A673 (cell line): ENCODE measurements around the gene CDSN. TPM values are rescaled to one million over a fixed set of nuclear protein-coding genes. Genes with fewer than 3 reads are reported as not detected.

ENCODE experiments used
- BruUV-seq: library from RNA; stranded (reverse); fragments of 400-500 nt; replicated peaks from 2 replicates; lab custom pipeline; 2021; lab: Mats Ljungman, UMichigan
- CTCF ChIA-PET: fragments of 300-600 bp; sonication (Branson Sonifier 250); formaldehyde crosslinking; loops from one replicate; lab custom pipeline; 2022; ENCODE audit warnings: antibody characterized with exemption; lab: Charles Lee
- POLR2A ChIA-PET: fragments of 300-600 bp; sonication (Branson Sonifier 250); formaldehyde crosslinking; loops from one replicate; lab custom pipeline; 2022; ENCODE audit warnings: antibody characterized with exemption; ENCODE audit not compliant: low non-redundant PET; lab: Charles Lee
- DNase-seq: peaks from one replicate; pipeline ENCODE4 v3.0.0-alpha.2; 2015; ENCODE audit warnings: low spot score
- H3K27ac ChIP-seq: fragments of 200-600 bp; sonication (generic); 2 replicates; pipeline ENCODE4 v1.5.1; 2016; ENCODE audit warnings: mixed run types, low read depth, mild to moderate bottlenecking, mixed read lengths, antibody characterized with exemption, low read length; ENCODE audit not compliant: poor library complexity, severe bottlenecking
- H3K27me3 ChIP-seq: fragments of 200-600 bp; sonication (generic); replicated peaks from 2 replicates; pipeline ENCODE4 v1.6.1; 2017; ENCODE audit warnings: mixed run types, low read depth, mild to moderate bottlenecking, mixed read lengths, antibody characterized with exemption, low read length; ENCODE audit not compliant: insufficient read depth, poor library complexity
- H3K36me3 ChIP-seq: fragments of 200-600 bp; sonication (generic); 2 replicates; pipeline ENCODE4 v1.6.1; 2016; ENCODE audit warnings: mixed run types, mild to moderate bottlenecking, mixed read lengths, antibody characterized with exemption, low read length; ENCODE audit not compliant: insufficient read depth, poor library complexity, severe bottlenecking
- H3K4me1 ChIP-seq: fragments of 200-600 bp; sonication (generic); 2 replicates; pipeline ENCODE4 v1.6.1; 2017; ENCODE audit warnings: mixed run types, mild to moderate bottlenecking, mixed read lengths, antibody characterized with exemption, low read length; ENCODE audit not compliant: insufficient read depth, poor library complexity, severe bottlenecking
- H3K4me3 ChIP-seq: fragments of 200-600 bp; sonication (generic); 2 replicates; pipeline ENCODE4 v1.5.1; 2016; ENCODE audit warnings: low read depth, mixed run types, mild to moderate bottlenecking, mixed read lengths, low read length; ENCODE audit not compliant: poor library complexity, severe bottlenecking
- H3K9me3 ChIP-seq: fragments of 200-600 bp; sonication (generic); 2 replicates; pipeline ENCODE4 v1.6.1; 2016; ENCODE audit warnings: mixed run types, low read depth, mild to moderate bottlenecking, mixed read lengths, antibody characterized with exemption, low read length; ENCODE audit not compliant: poor library complexity, severe bottlenecking
- CTCF ChIP-seq: fragments of 300-800, 200-600 bp; sonication (generic); conservative IDR thresholded peaks from 2 replicates; pipeline ENCODE4 v1.5.1; 2017; ENCODE audit warnings: low read depth, mild to moderate bottlenecking, antibody characterized with exemption, low read length, moderate library complexity, mixed read lengths
- EZH2 ChIP-seq: fragments of 200-600 bp; sonication (generic); IDR thresholded peaks from 2 replicates; pipeline ENCODE4 v1.6.1; 2017; ENCODE audit warnings: borderline replicate concordance, low read depth, mild to moderate bottlenecking, mixed read lengths, antibody characterized with exemption, low read length; ENCODE audit not compliant: poor library complexity, severe bottlenecking
- intact Hi-C: fragments of 100-400 bp; cut with micrococcal nuclease; formaldehyde crosslinking; loops from one replicate; pipeline ENCODE4 v1.10.0; 2022; ENCODE audit not compliant: unreplicated experiment
- total RNA-seq: library from RNA; stranded (reverse); gene quantifications from 2 replicates; pipeline ENCODE4 v1.2.3, GENCODE V29; 2021

Gene CDSN
- total RNA-seq, 1 experiment from 2014 or later = not detected

- BruUV-seq = no TSS peak
- CTCF ChIA-PET = no interaction called here
- POLR2A ChIA-PET = no interaction called here
- Histone ChIP-seq H3K27me3 (no peaks in the 10 kb centered on the region), H3K4me1 (peaks cover 9% of the 10 kb centered on the region), H3K27ac (no peak overlapping the region), H3K4me3 (no peak overlapping the region), H3K9me3 (no peaks in the 10 kb centered on the region), H3K36me3 (no peaks in the 10 kb centered on the region)
- no peak for DNase-seq
- TF ChIP-seq EZH2 (no peak), CTCF (no peak)
- intact Hi-C loops = no loop called here
These were observed 1.0 kb upstream of the CDSN start for GRCh38 chr6:31121131-31121790.

- no peaks in the 10 kb centered on the region for H3K36me3 ChIP-seq
- intact Hi-C loops = no loop called here
- no peak overlapping the region for H3K4me3 ChIP-seq
- H3K9me3 ChIP-seq = no peaks in the 10 kb centered on the region
- TF ChIP-seq EZH2 (no peak), CTCF (no peak)
- H3K27ac ChIP-seq = no peak overlapping the region
- ChIA-PET CTCF (no interaction called here), POLR2A (no interaction called here)
- BruUV-seq = no TSS peak
- DNase-seq = no peak
- H3K27me3 ChIP-seq = no peaks in the 10 kb centered on the region
- H3K4me1 ChIP-seq = peaks cover 6% of the 10 kb centered on the region
These were observed 2.1 kb downstream of the CDSN start for GRCh38 chr6:31118178-31118577.

- no peak overlapping the region for H3K4me3 ChIP-seq
- intact Hi-C loops = no loop called here
These were observed 3.4 kb downstream of the CDSN start for GRCh38 chr6:31116661-31117385.

More at GRCh38 chr6:31116661-31117385, 3.4 kb downstream of the CDSN start:
- Histone ChIP-seq H3K4me1 (peaks cover 6% of the 10 kb centered on the region), H3K9me3 (no peaks in the 10 kb centered on the region), H3K27ac (no peak overlapping the region), H3K27me3 (no peaks in the 10 kb centered on the region), H3K36me3 (no peaks in the 10 kb centered on the region)
- TF ChIP-seq EZH2 (no peak), CTCF (no peak)
- ChIA-PET CTCF (interaction anchor here (1.5 kb wide), 1 partner anchor 29 kb away, joined by 5 read pairs; no protein-coding TSS in a partner anchor), POLR2A (interaction anchor here (0.5 to 0.6 kb wide), 2 partner anchors 13 to 250 kb away, joined by 3 to 4 read pairs; no protein-coding TSS in a partner anchor)
- BruUV-seq = no TSS peak
- DNase-seq = no peak
